ENCODE results near the gene TMEM52B. TPM values are rescaled to one million over a fixed set of nuclear protein-coding genes. Genes with fewer than 3 reads are reported as not detected.

TMEM52B gene
- total RNA-seq, 1 donor: not detected

DNA sequence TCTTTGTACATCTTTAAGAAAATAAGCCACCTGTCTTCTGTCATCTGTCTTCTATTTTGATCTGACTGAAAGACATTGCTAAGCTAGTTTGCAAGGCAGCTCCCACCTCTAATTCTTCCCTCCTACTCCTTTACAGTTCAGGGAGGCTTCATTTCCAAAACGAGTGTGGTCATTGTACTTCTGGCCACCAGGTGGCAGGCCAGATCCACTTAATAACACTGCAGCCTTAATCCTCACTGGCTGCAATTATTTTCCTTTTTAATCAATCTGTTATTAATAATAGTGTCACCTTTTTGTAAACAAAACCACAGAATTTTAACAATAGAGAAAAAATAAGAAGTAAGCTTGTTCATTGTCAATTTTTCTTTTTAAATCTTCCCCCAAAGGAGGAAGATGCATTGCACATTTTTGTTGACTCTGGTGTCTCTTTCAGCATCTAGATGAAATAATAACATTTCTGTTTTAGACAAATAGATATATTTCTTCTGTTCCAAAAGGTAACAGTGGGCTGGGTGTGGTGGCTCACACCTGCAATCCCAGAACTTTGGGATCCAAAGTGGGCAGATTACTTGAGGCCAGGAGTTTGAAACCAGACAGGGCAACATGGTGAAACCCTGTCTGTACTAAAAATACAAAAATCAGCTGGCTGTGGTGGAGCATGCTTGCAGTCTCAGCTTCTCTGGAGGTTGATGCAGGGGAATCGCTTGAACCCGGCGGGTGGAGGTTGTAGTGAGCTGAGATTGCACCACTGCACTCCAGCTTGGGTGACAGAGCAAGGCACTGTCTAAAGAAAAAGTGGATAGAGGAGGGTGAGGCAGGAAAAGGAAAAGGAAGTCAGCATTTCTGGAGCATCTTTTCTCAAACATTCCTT is 57.2 kb downstream of the TMEM52B start:
- Histone ChIP-seq H4K20me1 (ENCODE audit: insufficient read depth, low read length) (no peaks in the 10 kb centered on the region), H3K27me3 (ENCODE audit: insufficient read depth, low read length) (no peaks in the 10 kb centered on the region), H3K4me1 (ENCODE audit: insufficient read depth, low read length) (no peaks in the 10 kb centered on the region), H3K27ac (ENCODE audit: low read depth, low read length) (no peak overlapping the region), H3K4me2 (ENCODE audit: insufficient read depth, low read length) (no peak overlapping the region), H3K4me3 (ENCODE audit: insufficient read depth, low read length) (no peak overlapping the region), H3K9me3 (ENCODE audit: low read depth, low read length) (no peaks in the 10 kb centered on the region), H2AFZ (ENCODE audit: low read length) (no peak overlapping the region), H3K79me2 (ENCODE audit: insufficient read depth, low read length) (no peaks in the 10 kb centered on the region), H3K36me3 (ENCODE audit: insufficient read depth, low read length) (no peaks in the 10 kb centered on the region)
- TF ChIP-seq, protein P1, sequence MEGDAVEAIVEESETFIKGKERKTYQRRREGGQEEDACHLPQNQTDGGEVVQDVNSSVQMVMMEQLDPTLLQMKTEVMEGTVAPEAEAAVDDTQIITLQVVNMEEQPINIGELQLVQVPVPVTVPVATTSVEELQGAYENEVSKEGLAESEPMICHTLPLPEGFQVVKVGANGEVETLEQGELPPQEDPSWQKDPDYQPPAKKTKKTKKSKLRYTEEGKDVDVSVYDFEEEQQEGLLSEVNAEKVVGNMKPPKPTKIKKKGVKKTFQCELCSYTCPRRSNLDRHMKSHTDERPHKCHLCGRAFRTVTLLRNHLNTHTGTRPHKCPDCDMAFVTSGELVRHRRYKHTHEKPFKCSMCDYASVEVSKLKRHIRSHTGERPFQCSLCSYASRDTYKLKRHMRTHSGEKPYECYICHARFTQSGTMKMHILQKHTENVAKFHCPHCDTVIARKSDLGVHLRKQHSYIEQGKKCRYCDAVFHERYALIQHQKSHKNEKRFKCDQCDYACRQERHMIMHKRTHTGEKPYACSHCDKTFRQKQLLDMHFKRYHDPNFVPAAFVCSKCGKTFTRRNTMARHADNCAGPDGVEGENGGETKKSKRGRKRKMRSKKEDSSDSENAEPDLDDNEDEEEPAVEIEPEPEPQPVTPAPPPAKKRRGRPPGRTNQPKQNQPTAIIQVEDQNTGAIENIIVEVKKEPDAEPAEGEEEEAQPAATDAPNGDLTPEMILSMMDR (IDR thresholded peaks at IDR 0.05; ENCODE audit: extremely low read depth, low read depth, low read length): peak; percentile 79
- DNase-seq (ENCODE audit: insufficient read length, low spot score, missing footprints): peak; percentile 10

DNA sequence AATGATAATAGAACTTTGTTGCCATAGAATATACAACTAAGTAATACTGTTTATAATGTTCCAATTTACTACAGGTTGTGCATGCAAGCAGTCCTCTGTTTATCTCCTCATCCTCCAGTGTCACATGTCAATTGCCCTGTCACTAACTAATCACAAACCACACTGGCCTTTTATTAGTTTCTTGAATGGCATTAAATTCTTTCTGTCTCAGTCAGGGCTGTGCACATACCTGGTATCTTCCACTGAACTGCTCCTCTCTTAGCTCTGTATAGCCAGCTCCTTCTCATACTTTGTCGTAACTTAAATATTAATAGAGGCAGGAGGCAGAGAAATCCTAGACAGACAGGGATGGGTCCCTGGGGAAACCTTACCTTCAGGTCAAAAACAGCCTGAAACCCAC is 57.9 kb downstream of the TMEM52B start:
- H3K27ac ChIP-seq (ENCODE audit: low read depth, low read length): no peak overlapping the region
- H3K9me3 ChIP-seq (ENCODE audit: low read depth, low read length): no peaks in the 10 kb centered on the region
- no peaks in the 10 kb centered on the region for H3K4me1 ChIP-seq (ENCODE audit: insufficient read depth, low read length)
- no peak for DNase-seq (ENCODE audit: insufficient read length, low spot score, missing footprints)
- H3K4me2 ChIP-seq (ENCODE audit: insufficient read depth, low read length): no peak overlapping the region
- TF ChIP-seq, protein P1 (IDR thresholded peaks at IDR 0.05; ENCODE audit: extremely low read depth, low read depth, low read length): no peak
- H2AFZ ChIP-seq (ENCODE audit: low read length): no peak overlapping the region
- no peaks in the 10 kb centered on the region for H3K79me2 ChIP-seq (ENCODE audit: insufficient read depth, low read length)
- no peak overlapping the region for H3K4me3 ChIP-seq (ENCODE audit: insufficient read depth, low read length)
- H3K27me3 ChIP-seq (ENCODE audit: insufficient read depth, low read length): no peaks in the 10 kb centered on the region
- H4K20me1 ChIP-seq (ENCODE audit: insufficient read depth, low read length): no peaks in the 10 kb centered on the region
- no peaks in the 10 kb centered on the region for H3K36me3 ChIP-seq (ENCODE audit: insufficient read depth, low read length)

DNA sequence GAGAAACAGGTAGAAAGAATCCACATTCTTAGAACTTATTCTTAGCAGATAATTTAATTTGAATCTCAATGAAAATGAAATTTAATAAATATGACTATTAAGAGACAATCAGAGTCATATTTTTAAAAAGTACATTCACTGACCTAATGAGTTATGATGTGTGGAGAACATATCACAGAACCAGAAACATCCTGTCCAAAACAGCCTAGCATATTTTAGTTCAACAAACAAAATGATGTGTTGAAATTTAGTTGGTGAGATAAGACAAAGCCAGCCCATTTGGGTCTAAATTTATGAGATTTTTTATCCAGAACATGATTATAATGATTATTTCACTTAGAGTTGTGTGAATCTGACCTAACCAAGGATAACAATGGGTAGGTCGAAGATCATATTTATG is 59.7 kb downstream of the TMEM52B start:
- Histone ChIP-seq H3K27me3 (ENCODE audit: insufficient read depth, low read length) (no peaks in the 10 kb centered on the region), H3K79me2 (ENCODE audit: insufficient read depth, low read length) (no peaks in the 10 kb centered on the region), H3K27ac (ENCODE audit: low read depth, low read length) (no peak overlapping the region), H3K9me3 (ENCODE audit: low read depth, low read length) (no peaks in the 10 kb centered on the region), H4K20me1 (ENCODE audit: insufficient read depth, low read length) (no peaks in the 10 kb centered on the region), H3K36me3 (ENCODE audit: insufficient read depth, low read length) (no peaks in the 10 kb centered on the region), H3K4me2 (ENCODE audit: insufficient read depth, low read length) (no peak overlapping the region), H3K4me3 (ENCODE audit: insufficient read depth, low read length) (no peak overlapping the region), H2AFZ (ENCODE audit: low read length) (no peak overlapping the region), H3K4me1 (ENCODE audit: insufficient read depth, low read length) (no peaks in the 10 kb centered on the region)
- TF ChIP-seq, protein P1 (IDR thresholded peaks at IDR 0.05; ENCODE audit: extremely low read depth, low read depth, low read length): no peak
- DNase-seq (ENCODE audit: insufficient read length, low spot score, missing footprints): no peak

DNA sequence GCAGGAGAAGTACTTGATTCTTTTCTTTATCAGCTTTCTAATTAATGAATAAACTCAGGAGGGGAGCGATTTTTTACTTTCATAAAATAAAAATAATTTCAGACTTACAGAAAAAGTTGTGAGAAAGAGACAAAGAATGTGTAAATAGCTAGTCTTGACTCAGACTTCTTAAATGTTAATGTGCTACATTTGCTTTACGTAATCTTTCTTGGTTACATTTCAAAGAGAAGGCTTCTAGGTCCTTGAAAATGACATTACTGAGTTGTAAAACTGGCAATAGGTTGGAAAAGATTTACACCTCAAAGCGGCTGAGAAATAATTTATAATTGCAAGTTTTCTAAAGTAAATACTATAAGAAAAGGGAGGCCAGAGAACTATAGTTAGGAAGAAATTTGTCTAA is 62.5 kb downstream of the TMEM52B start:
- no peaks in the 10 kb centered on the region for H3K27me3 ChIP-seq (ENCODE audit: insufficient read depth, low read length)
- H3K4me3 ChIP-seq (ENCODE audit: insufficient read depth, low read length): no peak overlapping the region
- H3K4me2 ChIP-seq (ENCODE audit: insufficient read depth, low read length): no peak overlapping the region
- no peaks in the 10 kb centered on the region for H3K36me3 ChIP-seq (ENCODE audit: insufficient read depth, low read length)
- no peak for DNase-seq (ENCODE audit: insufficient read length, low spot score, missing footprints)
- no peak overlapping the region for H2AFZ ChIP-seq (ENCODE audit: low read length)
- H3K27ac ChIP-seq (ENCODE audit: low read depth, low read length): no peak overlapping the region
- H3K9me3 ChIP-seq (ENCODE audit: low read depth, low read length): no peaks in the 10 kb centered on the region
- no peaks in the 10 kb centered on the region for H4K20me1 ChIP-seq (ENCODE audit: insufficient read depth, low read length)
- H3K79me2 ChIP-seq (ENCODE audit: insufficient read depth, low read length): no peaks in the 10 kb centered on the region
- TF ChIP-seq, protein P1 (IDR thresholded peaks at IDR 0.05; ENCODE audit: extremely low read depth, low read depth, low read length): no peak
- H3K4me1 ChIP-seq (ENCODE audit: insufficient read depth, low read length): peaks cover 5% of the 10 kb centered on the region
